Measurements from ENCODE around the gene ZNF117.
"Not testable (repeated sequence)": the region's sequence is repeated elsewhere in the genome, so short reads cannot be mapped to it uniquely, and the experiment has no call there.

- not testable (repeated sequence) for TF ChIP-seq EZH2phosphoT487 (IDR thresholded peaks at IDR 0.05; ENCODE audit: insufficient read depth, low read depth); EZH2 (IDR thresholded peaks at IDR 0.05; ENCODE audit: insufficient read depth, poor library complexity, severe bottlenecking)
These were observed 18.6 kb upstream of the ZNF117 start for GRCh38 chr7:65009394-65009793.

Measured in GM23248 (cell line).